GM18519 (cell line): ENCODE results near the gene CC2D1A.

Experiments
- ATAC-seq: cut with Tn5 transposase; IDR thresholded peaks from one replicate; pipeline ENCODE4 v1.9.1; 2021; ENCODE audit warnings: mild to moderate bottlenecking, moderate library complexity; ENCODE audit not compliant: unreplicated experiment, low FRiP score

The CC2D1A gene

DNA sequence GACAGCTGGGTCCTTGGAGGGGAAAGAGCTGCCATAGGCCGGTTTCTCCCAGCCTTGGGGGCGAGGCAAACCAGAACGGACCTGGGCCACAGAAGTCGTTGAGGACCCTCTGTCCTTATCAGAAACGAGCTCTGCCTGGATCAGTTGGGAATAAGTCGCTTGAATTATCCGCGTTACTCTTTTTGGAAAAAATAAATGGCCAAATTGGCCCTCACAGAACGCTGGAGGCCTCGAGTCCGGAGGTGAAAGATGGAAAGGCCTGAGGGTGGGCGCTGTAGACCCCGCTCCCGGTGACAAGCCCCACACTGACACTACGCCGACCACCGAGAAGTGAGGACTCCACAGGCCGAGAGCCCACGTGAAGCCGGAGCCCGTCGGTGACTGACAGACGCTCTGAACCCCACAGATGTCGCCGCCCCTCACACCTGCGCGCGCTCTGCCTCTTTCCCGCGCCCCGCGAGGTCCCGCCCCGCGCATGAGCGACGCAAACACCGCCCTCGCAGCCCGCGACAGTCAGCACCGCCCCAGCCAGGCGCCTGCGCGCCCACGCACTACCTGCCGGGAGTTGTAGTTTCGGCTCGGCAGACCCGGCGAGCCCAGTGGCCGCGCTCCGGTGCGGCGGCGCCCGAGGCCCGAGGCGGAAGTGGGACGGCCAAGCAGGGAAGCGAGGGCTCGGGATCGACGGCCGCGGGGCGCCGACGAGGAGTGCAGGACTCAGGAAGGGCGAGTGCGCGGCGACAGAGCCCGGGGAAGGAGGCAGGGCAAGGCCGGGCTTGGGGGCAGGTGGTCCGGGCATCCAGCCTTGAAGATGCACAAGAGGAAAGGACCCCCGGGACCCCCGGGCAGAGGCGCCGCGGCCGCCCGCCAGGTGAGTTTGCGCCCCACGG, at the start of gene CC2D1A, which contains the start of gene BRME1:
CC2D1A (plus strand) TSS at position 568 of the 887 bp plus-strand sequence; CDS start at position 809, 241 bp downstream.
BRME1 (minus strand) TSS at position 484 of the 887 bp plus-strand sequence. CDS start 1,225 bp downstream, outside the sequence.
- ATAC-seq, result peak; percentile 89

DNA sequence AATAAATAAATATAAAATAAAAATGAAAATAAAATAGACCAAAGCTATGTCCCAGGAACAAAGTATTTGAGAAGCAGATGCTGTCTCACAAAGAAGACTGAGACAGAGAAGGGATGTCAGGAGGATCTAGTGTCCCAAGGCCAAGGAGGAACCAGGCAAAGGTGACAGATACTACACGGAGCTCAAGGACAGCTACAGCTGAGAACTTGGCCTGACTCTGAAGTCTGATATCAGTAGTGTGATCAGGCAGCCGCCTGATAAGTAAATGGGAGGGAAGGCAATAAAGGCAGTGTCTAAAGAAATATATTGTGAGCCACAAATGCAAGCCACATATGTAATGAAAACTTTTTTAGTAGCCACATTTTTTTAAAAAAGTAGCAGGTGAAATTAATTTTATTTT, 49.5 kb upstream of the CC2D1A start:
- no peak for ATAC-seq

DNA sequence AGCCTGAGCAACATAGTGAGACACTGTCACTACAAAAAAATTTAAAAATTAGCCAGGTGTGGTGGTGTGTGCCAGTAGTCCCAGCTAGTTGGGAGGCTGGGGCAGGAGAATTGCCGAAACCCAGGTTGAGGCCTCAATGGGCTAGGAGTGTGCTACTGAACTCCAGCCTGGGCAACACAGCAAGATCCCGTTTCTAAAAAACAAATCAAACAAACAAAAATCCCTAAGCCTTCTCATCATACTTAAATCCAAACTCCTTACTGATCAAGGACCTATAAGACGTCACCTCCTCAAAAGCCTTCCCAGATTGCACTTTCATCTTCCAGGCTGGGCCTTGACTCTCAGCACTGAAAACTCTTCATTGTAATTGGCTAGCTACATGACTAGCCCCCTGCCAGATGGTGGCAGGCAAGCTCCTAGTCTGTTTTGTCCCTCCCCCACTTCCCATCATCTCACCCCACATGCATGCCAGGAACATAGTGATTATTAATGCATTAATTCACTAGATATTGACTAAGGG, 46.6 kb upstream of the CC2D1A start:
- no peak for ATAC-seq

DNA sequence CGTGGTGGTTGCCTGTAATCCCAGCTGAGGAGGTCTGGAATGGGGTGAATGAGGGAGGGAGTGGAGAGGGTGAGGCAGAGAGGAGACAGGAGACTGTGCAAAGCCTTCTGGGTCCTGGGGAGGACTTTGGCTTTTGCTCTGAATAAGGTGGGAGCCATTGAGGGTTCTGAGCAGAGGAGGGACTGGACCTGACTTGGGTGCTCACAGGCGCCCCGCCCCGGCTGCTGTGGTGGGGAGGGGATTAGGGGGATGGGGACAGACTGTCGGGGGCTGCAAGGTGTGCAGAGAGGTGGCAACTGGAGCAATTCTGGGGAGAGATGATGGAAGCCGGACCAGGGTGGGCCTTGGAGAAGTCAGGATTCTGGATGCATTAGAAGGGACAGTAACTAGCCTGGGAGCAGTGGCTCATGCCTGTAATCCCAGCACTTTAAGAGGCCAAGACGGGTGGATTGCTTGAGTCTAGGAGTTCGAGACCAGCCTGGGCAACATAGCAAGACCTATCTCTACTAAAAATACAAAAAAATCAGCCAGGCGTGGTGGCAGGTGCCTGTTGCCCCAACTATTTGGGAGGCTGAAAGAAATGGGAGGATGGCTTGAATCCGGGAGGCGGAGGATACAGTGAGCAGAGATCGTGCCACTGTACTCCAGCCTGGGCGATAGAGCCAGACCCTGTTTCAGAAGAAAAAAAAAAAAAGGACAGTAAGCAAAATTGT, 45.2 kb upstream of the CC2D1A start:
- ATAC-seq, result no peak

DNA sequence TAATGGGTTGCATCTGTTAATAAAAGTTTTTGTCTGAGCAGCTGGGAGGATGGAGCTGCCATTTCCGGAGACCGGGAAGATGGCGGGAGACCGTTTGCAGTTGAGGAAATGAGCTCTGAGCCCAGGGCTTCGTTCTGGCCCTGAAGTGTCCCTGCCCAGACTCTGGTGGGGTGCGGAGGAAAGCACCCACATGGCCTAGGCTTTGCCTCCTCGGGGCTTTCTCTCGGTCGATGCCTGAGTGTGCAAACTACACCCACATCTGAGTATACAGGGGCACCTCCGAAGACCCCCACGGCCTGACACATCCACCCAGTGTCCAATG, 44.6 kb upstream of the CC2D1A start:
- no peak for ATAC-seq

DNA sequence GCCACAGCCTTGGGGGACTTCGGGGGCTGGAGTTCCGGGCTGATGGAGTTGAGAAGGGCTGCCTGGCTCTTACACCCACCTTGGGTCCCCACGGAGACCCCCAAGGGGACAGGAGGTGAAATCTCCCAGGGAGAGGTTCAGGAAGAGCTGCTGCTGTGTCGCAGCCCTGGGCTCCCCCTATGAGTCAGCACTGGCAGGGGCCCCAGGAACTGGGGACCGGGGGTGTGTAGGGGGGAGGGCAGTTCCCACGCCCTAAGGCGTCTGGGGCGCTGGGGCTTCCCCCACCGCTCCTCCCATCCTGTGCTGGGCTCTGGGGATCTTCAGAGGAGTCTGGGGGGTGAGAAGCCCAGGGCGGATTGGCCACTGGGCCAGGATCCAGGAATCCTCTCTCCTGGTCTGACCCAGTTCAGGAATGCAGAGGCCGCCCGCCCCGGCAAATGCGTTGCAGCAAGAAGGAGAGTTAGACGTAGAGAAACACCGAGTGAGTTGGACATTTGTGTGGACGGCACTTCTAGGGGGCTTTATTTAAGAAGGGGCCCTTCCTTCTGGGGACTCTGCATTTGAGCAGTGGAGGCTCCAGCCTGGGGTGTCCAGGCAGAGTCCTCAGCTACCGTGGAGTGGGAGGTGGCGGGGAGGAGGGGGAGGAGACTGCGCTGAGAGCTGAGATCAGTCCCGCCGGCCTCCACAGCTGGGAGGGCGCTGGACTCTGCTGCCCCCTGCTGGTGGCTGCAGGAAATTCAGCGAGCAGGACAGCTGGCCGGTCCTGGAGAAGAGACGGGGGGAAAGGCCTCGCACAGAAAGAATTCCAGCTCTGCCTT, 44.1 kb upstream of the CC2D1A start:
- peak; percentile 47 for ATAC-seq

DNA sequence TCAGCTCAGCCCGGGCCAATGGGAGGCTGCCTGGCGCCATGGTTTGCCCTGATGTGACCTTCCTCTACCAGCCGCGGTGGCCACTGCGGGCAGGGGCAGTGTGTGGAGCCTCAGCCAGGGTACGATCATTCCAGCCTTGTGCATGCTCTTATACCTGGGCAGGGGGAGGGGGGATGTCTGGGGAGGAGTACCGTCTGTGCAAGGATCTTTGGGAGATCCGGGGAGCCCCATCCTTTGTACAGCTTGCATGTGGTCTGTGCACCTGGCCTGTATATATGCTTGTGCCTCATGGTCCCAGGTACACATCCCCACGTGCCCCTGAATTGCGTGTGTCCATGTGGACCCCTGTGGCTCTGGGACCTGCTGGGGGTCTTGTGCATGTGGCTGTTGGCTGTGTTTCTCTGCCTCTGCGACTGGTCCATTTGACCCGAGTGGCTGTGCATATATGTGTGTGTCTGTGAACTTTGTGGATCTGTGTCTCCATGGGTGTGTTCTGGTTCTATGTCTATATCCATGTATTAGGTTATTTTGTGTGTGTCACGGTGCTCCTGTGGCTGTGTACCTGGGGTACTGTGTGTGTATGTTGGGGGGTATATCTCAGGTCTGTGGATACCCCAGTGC, 41.8 kb upstream of the CC2D1A start:
- ATAC-seq, result no peak

DNA sequence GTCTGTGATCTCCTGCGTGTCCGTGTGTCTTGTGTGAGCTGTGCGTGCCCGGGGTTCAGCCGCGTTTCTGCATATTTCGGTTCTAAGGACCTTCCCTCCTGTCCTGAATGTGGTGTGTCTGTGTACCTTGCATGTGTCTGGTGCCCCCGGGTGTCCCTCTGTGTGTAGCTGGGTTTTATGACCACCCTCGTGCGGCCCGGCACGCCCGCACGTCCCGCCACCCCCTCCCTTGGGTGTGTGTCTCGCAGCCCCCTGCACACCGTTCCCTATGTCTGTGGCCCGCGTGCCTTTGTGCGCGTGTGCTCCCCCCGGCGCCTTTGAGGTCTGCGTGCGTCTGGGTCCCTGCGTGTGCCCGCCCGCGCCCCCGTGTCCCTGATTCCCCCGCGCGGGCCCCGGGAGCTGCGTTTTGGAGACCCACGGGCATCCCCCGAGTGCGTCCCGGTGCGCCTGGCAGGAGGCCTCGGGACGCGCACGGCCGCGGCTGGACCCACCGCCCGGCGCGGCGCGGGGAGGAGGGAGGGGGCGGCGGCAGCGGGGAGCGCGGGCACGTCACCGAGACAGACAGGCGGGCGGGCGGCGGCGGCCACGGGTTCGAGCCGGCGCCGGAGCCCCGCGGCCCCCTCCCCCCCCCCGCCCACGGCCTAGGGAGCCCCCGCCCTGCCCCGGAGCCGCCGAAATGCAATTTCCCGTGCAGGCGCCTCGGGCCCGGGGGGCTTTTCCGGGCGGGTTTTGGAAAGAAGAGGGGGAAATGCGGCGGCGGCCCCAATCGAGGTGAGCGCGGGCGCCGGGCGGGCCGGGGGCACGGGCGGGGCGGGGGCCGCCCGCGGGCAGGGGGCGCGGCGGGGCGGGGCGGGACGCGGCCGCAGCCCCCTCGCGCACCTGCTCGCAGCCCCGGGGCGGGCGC, 41.1 kb upstream of the CC2D1A start:
- no peak for ATAC-seq

DNA sequence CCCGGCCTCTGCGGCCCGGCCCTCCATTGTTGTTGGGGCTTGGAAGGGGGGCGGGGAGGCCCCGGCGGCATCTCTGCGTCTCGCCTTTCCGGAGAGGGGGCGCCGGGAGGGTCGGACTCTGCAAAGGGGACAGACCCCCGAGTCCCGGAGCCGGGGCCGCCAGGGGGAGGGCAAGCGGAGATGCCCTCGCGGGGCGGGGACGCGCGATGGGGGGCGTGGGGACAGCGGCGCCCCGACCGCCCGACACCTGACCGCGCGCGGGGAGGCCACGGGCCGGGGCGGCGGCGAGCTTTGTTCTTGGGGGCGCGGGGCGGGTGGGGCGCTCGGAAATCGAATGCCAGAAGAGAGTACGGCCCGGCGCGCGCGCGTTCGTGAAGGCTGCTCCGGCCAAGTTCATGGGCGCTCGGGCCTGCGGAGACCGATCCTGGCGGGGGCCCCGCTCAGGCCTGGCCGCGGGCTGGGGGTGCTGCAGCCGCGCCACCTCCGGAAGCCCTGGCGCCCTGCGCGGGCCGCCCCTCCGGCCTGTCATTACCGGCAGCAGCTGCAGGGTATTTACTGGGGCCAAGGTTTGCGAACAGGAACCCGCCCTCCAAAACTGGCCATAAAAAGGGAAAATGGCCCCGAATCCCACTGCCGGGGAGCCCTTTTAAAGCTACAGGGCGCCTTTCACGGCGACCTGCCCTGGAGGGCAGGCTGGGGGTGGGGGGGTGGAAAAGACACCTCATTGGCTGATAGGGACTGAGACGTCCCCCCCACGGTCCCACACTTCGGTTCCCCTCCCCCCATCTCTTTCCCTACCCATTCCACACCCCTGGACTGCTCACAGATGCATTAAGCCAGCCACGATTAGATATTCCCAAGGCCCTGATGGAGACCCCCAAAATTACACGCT, 40.2 kb upstream of the CC2D1A start:
- no peak for ATAC-seq

DNA sequence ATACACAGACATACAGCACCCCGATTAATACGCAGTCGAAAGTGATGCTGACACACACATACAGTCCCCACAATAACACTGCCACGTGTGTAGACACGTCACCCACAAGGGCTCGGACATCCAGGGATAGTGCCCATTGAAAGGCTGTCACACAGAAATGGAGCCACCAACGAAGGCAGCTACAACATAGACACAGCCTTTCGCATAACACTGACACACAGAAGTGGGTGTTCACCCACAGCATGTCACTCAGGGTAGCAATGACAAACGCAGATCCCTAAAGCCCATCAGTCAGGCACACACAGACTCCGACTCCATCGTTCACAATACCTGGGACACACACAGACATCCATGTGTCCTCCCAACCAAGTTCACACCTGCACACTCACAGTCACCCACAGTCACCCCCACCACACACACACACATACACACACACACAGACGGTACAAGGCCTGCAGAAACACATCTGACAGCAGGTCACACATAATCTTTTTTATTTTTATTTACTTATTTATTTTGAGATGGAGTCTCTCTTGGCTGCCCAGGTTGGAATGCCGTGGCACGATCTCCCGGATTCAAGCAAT, 39.4 kb upstream of the CC2D1A start:
- ATAC-seq, result no peak

DNA sequence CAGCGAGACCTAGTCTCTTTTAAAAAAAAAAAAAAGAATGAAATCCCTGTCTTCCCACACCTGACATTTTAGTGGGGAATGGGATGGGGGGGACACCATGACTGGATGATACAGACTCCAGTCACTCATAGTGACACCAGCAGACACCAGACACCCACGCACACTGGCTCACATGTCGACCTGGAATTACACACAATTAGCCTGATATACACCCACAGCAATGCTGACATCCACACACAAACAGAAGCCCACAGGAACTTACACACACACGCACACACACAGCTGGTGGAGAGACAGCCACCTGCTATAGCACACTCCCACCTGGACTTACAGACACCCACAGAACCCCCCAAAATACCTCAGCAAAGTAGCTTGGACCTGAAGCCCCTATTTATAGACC, 37.3 kb upstream of the CC2D1A start:
- ATAC-seq, result no peak

DNA sequence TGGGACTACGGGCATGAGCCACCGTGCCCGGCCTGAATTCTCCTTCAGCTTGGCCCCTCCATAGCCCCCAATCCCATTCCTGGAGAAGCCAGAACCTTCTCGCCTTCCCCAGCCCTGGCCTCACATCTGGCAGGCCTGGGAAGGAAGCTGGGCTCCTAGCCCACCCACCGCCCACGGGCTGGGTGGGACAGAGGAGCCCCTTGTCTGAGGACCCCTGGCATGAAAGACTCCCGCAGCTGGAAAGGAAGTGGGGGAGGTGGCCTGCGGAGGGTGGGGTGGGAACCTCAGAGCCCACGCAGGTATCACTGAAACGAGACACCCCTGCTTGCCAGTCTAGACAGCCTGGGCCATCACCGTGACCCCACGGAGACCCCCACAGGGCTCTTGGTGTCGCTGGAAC, 36.7 kb upstream of the CC2D1A start:
- no peak for ATAC-seq

DNA sequence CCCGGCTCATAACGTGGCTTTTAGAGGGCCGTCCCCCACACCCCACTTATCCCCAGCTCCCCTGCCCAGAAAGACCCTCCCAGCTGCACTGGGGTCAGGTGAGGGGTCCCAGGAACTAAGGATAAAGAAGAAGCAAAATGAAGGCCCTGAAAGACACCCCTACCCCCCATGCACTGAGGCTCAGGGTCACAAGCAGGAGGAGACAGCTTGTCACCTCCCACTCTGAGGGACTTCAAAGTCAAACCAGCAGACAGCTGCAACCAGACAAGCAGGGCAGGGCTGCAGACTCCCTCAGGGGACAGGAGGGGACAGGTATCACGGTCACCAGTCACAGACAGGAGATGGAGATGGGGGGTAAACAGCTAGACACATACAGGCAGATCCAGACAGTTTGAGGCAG, 35.1 kb upstream of the CC2D1A start:
- no peak for ATAC-seq

DNA sequence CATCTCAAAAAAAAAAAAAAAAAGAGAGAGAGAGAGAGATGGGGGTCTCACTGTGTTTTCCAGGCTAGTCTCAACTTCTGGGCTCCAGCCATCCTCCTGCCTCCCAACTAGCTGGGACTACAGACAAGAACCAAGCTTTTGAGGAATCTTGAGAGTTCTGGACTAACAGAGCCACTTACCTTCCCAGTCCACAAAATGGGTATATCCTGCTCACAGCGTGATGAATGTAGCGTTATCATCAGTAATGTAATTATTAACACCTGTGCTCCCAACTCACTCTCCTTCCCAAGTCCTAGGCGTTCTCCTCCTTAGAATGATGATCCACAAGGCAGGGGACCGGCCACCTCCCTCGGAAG, 33.7 kb upstream of the CC2D1A start:
- no peak for ATAC-seq

DNA sequence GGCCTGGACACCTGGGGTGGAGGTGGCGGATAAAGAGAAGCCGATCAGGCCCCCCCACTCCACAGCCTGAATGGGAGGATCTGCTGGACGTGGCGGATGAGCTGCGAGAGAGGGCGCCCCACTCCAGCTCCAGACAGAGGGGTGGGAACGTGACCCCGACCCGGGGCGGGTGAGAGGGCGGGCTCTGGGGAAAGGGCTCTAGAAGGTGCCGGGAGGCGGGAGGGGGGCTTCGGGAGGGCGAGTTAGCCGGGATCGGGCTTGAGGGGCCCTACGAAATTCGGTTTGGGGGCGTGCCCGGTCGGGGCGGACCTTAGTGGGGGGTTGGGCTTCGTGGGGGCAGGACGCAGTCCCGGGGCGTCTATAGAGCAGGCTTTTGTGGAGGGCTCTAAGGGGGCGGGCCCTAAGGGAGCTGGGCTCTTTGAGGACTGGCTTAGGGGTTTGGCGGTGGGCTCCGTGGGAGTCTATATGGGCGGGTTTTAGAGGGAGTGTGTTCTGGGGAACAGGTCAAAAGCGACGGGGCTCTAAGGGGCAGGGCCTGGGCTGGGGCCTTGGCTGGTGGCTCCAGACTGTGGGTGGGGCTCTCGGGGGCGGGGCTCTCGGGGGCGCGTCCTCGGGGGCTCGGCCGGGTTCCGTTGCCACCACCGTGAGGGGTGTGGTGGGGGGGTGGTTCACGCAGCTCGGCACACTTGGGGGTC, 33.2 kb upstream of the CC2D1A start:
- no peak for ATAC-seq

DNA sequence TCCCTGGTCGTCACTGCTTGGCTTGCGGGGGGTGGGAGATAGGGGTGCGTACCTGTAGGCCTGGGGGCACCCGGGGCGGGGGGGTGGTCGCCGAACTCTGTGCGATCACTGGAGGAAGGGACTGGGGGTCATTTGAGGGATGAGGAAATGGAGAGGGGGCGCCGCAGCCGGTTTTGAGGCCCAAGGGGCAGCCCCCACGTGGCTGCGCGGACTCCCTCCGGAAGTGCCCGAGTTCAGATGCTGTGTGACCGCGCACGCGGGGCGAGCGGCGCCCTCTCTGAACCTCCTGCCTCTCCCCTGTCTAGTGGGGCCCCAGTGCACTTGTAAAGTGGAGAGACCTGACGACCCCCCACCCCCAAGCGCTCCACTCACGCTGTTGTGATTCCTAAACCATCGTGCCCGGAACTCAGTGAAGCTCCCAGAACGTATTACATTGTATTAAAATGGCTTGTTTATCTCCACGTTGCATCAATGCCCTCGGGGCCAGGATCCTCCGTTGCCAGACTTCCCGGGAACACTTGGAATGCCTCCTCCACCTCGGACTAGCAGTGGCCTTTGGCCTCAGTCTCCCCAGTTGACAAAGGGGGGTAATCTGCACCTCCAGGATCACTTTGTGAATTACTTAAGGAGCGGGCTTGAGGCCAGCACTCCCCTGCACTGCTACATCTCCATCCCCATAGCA, 32.0 kb upstream of the CC2D1A start:
- ATAC-seq, result no peak

DNA sequence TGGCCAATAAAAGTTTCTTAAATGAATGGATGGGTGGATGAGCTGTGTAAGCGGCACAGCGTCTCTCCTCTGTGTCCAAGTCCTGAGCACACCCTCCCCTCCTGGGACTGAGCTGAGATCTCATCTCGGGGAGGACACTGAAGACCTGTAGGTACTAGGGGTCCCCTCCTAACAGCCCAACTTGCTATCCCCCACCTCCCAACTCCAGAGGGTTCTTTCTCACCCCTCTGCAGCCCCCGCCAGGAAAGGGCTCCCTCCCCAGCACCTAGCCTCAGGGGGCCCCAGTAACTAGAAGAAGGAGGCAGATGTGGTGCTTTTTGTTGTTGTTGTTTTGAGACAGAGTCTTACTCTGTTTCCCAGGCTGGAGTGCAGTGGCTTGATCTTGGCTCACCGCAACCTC, 30.2 kb upstream of the CC2D1A start:
- ATAC-seq, result no peak
